Neural cell (in vitro differentiated cells): ENCODE data around the gene FAM241A.

Experiments
- CTCF ChIP-seq: fragments of 450-650 bp; IDR thresholded peaks from 2 replicates; pipeline ENCODE4 v1.5.1; 2014; ENCODE audit warnings: antibody characterized with exemption, mild to moderate bottlenecking, moderate library complexity; ENCODE audit not compliant: poor library complexity, severe bottlenecking
- EP300 ChIP-seq: fragments of 450-650 bp; conservative IDR thresholded peaks from 2 replicates; pipeline ENCODE4 v1.6.1; 2014; ENCODE audit warnings: antibody characterized with exemption, mild to moderate bottlenecking, moderate library complexity; ENCODE audit not compliant: poor library complexity, severe bottlenecking
- EZH2 ChIP-seq: fragments of 200-600, 300-800 bp; shearing (Covaris generic), sonication (generic); IDR thresholded peaks from 2 replicates; pipeline ENCODE4 v1.6.1; 2014; ENCODE audit warnings: antibody characterized with exemption, low read length, borderline replicate concordance, mild to moderate bottlenecking; ENCODE audit not compliant: insufficient read depth, poor library complexity, severe bottlenecking
- MXI1 ChIP-seq: fragments of 450-650 bp; conservative IDR thresholded peaks from 2 replicates; pipeline ENCODE4 v1.6.1; 2014; ENCODE audit warnings: antibody characterized with exemption, mild to moderate bottlenecking; ENCODE audit not compliant: poor library complexity, severe bottlenecking
- POLR2AphosphoS5 ChIP-seq: IDR thresholded peaks from 2 replicates; pipeline ENCODE4 v1.6.1; 2012
- SMC3 ChIP-seq: fragments of 450-650 bp; conservative IDR thresholded peaks from 2 replicates; pipeline ENCODE4 v1.6.1; 2014; ENCODE audit warnings: antibody characterized with exemption, mild to moderate bottlenecking, moderate library complexity; ENCODE audit not compliant: poor library complexity

- TF ChIP-seq EZH2 (no peak), POLR2AphosphoS5 (no peak), EP300 (no peak), MXI1 (no peak), CTCF (no peak), SMC3 (no peak)
Observed at GRCh38 chr4:112127803-112128202, 17.5 kb upstream of the FAM241A start.
